ENCODE data around the gene HCN1. TPM values are rescaled to one million over a fixed set of nuclear protein-coding genes. Genes with fewer than 3 reads are reported as not detected.

HCN1 gene
- total and polyA plus RNA-seq, 2 donors from 2014 or later = not detected

GRCh38 chr5:45578270-45578669, 117.9 kb downstream of the HCN1 start:
- Histone ChIP-seq H3K9ac (ENCODE audit: low read length in 3 of 3) (no peak overlapping the region), H3K4me3 (ENCODE audit: low read length in 3 of 3) (no peak overlapping the region), H3K9me3 (ENCODE audit: control insufficient read depth in 2 of 3, insufficient read depth in 1 of 3, low read length in 3 of 3) (no peaks in the 10 kb centered on the region), H3K27ac (ENCODE audit: low read depth in 2 of 2, low read length in 2 of 2) (no peak overlapping the region), H3K4me1 (ENCODE audit: control insufficient read depth in 2 of 3, insufficient read depth in 2 of 3, low read depth in 1 of 3, low read length in 3 of 3) (no peaks in the 10 kb centered on the region), H3K27me3 (ENCODE audit: control insufficient read depth, insufficient read depth, low read length) (no peaks in the 10 kb centered on the region), H3K36me3 (ENCODE audit: control insufficient read depth in 2 of 3, insufficient read depth in 3 of 3, low read length in 3 of 3) (no peaks in the 10 kb centered on the region)
- no peak for TF ChIP-seq CTCF (IDR thresholded peaks at IDR 0.05; ENCODE audit: borderline replicate concordance, extremely low read depth, insufficient read depth)
- intact Hi-C loops (cut with DNase I) = no loop called here
- DNase-seq = no peak
- no peak for FAIRE-seq

GRCh38 chr5:45568813-45569212, 127.4 kb downstream of the HCN1 start:
- H3K4me1 ChIP-seq (ENCODE audit: control insufficient read depth in 2 of 3, insufficient read depth in 2 of 3, low read depth in 1 of 3, low read length in 3 of 3) = no peaks in the 10 kb centered on the region
- DNase-seq = no peak
- H3K9me3 ChIP-seq (ENCODE audit: control insufficient read depth in 2 of 3, insufficient read depth in 1 of 3, low read length in 3 of 3) = no peaks in the 10 kb centered on the region
- TF ChIP-seq CTCF (IDR thresholded peaks at IDR 0.05; ENCODE audit: borderline replicate concordance, extremely low read depth, insufficient read depth) = no peak
- no peak overlapping the region for H3K9ac ChIP-seq (ENCODE audit: low read length in 3 of 3)
- intact Hi-C loops (cut with DNase I) = no loop called here
- H3K27ac ChIP-seq (ENCODE audit: low read depth in 2 of 2, low read length in 2 of 2) = no peak overlapping the region
- no peaks in the 10 kb centered on the region for H3K36me3 ChIP-seq (ENCODE audit: control insufficient read depth in 2 of 3, insufficient read depth in 3 of 3, low read length in 3 of 3)
- no peak for FAIRE-seq
- no peak overlapping the region for H3K4me3 ChIP-seq (ENCODE audit: low read length in 3 of 3)
- no peaks in the 10 kb centered on the region for H3K27me3 ChIP-seq (ENCODE audit: control insufficient read depth, insufficient read depth, low read length)

- no peak for TF ChIP-seq CTCF (IDR thresholded peaks at IDR 0.05; ENCODE audit: borderline replicate concordance, extremely low read depth, insufficient read depth)
- H3K4me3 ChIP-seq (ENCODE audit: low read length in 3 of 3) = no peak overlapping the region
- FAIRE-seq (no peak), DNase-seq (no peak)
- no peaks in the 10 kb centered on the region for H3K4me1 ChIP-seq (ENCODE audit: control insufficient read depth in 2 of 3, insufficient read depth in 2 of 3, low read depth in 1 of 3, low read length in 3 of 3)
- intact Hi-C loops (cut with DNase I) = no loop called here
- no peaks in the 10 kb centered on the region for H3K9me3 ChIP-seq (ENCODE audit: control insufficient read depth in 2 of 3, insufficient read depth in 1 of 3, low read length in 3 of 3)
- H3K36me3 ChIP-seq (ENCODE audit: control insufficient read depth in 2 of 3, insufficient read depth in 3 of 3, low read length in 3 of 3) = no peaks in the 10 kb centered on the region
- H3K27ac ChIP-seq (ENCODE audit: low read depth in 2 of 2, low read length in 2 of 2) = no peak overlapping the region
- no peak overlapping the region for H3K9ac ChIP-seq (ENCODE audit: low read length in 3 of 3)
- no peaks in the 10 kb centered on the region for H3K27me3 ChIP-seq (ENCODE audit: control insufficient read depth, insufficient read depth, low read length)
These were observed 153.8 kb downstream of the HCN1 start for GRCh38 chr5:45542421-45542820.

GRCh38 chr5:45533663-45534062, 162.5 kb downstream of the HCN1 start:
- Histone ChIP-seq H3K27ac (ENCODE audit: low read depth in 2 of 2, low read length in 2 of 2) (no peak overlapping the region), H3K4me3 (ENCODE audit: low read length in 3 of 3) (no peak overlapping the region), H3K9ac (ENCODE audit: low read length in 3 of 3) (no peak overlapping the region), H3K27me3 (ENCODE audit: control insufficient read depth, insufficient read depth, low read length) (no peaks in the 10 kb centered on the region), H3K4me1 (ENCODE audit: control insufficient read depth in 2 of 3, insufficient read depth in 2 of 3, low read depth in 1 of 3, low read length in 3 of 3) (no peaks in the 10 kb centered on the region), H3K36me3 (ENCODE audit: control insufficient read depth in 2 of 3, insufficient read depth in 3 of 3, low read length in 3 of 3) (no peaks in the 10 kb centered on the region), H3K9me3 (ENCODE audit: control insufficient read depth in 2 of 3, insufficient read depth in 1 of 3, low read length in 3 of 3) (no peaks in the 10 kb centered on the region)
- no peak for TF ChIP-seq CTCF (IDR thresholded peaks at IDR 0.05; ENCODE audit: borderline replicate concordance, extremely low read depth, insufficient read depth)
- intact Hi-C loops (cut with DNase I) = no loop called here
- FAIRE-seq = no peak
- DNase-seq = no peak
